Thyroid gland (tissue), 4 donors: Measurements from ENCODE around the gene RAB13.

ENCODE experiments used
- POLR2A ChIP-seq, 2 donors: fragments of 450-650 bp; IDR thresholded peaks; one replicate each; pipeline ENCODE4 v1.6.1; 2017; ENCODE audit warnings: antibody characterized with exemption in 2 of 2, mild to moderate bottlenecking in 2 of 2, moderate library complexity in 1 of 2
- TF ChIP-seq, protein P1 (sequence below), 6 experiments: fragments of 200-600 bp in 3 of 6; fragments of 450-650 bp in 3 of 6; sonication (generic) in 3 of 6; IDR thresholded peaks; one replicate each; pipeline ENCODE4 v1.5.1; 2016 to 2019; ENCODE audit warnings: antibody characterized with exemption in 6 of 6, mild to moderate bottlenecking in 2 of 6, inconsistent platforms in 1 of 6, moderate library complexity in 1 of 6

DNA sequence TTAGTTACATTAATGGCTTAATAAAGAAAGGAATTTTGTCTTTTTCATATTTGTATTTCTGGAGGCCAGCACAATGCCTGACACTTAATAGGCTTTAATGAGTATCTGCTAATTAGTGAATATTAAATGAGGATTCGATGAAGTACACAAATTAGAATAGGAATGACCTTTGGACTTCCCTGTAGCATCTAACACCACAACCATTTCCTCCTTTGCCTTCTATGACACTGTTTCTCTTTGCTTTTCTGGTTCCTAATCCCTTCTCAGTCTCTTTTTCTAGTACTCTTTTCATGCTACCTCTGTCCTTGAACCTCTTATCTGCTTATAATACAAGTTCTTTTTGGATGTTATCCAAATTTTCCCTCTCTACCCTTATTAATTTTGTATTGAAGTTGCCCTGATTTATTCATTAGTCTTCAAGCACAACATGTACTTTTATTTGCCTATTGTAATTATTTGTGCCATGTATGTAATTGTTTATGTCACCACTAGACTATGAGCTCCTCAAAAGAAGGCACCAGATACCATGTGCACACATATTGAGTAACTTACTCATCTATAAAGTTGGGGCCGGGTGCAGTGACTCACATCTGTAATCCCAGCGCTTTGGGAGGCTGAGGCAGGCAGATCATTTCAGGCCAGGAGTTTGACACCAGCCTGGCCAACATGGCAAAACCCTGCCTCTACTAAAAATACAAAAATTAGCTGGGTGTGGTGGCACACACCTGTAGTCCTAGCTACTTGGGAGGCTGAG, 28.2 kb upstream of the RAB13 start:
- TF ChIP-seq, protein P1, sequence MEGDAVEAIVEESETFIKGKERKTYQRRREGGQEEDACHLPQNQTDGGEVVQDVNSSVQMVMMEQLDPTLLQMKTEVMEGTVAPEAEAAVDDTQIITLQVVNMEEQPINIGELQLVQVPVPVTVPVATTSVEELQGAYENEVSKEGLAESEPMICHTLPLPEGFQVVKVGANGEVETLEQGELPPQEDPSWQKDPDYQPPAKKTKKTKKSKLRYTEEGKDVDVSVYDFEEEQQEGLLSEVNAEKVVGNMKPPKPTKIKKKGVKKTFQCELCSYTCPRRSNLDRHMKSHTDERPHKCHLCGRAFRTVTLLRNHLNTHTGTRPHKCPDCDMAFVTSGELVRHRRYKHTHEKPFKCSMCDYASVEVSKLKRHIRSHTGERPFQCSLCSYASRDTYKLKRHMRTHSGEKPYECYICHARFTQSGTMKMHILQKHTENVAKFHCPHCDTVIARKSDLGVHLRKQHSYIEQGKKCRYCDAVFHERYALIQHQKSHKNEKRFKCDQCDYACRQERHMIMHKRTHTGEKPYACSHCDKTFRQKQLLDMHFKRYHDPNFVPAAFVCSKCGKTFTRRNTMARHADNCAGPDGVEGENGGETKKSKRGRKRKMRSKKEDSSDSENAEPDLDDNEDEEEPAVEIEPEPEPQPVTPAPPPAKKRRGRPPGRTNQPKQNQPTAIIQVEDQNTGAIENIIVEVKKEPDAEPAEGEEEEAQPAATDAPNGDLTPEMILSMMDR (IDR thresholded peaks at IDR 0.05), result no peak
- no peak for TF ChIP-seq POLR2A (IDR thresholded peaks at IDR 0.05)
